ENCODE results near the gene BMERB1.

The BMERB1 gene

DNA sequence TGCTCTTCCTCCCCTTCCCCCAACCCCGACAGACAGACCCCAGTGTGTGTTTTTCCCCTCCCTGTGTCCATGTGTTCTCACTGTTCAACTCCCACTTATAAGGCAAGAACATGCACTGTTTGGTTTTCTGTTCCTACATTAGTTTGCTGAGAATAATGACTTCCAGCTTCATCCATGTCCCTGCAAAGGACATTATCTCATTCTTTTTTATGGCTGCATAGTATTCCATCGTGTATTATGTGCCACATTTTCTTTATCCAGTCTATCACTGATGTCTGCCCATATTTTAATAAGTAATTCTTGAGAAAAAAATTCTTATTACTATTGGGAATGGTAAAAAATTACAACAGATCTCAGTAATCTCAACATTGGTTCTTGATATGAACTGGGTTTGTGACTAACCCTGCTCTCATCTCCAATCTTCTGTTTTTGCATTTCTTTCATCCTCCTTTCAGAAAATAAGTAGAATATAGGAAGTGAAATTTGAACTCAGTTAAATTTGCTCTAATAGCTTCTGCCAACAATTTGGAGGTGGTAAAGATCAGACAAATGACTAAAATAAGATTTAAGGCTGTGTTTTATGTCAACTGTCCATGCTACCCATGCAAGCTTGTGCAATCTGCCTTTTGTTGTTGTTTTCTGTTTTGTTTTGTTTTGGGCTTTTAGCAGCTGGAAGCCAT lies 197.5 kb downstream of the BMERB1 start:
- no peak for TF ChIP-seq GATA3 (IDR thresholded peaks at IDR 0.05; ENCODE audit: low read depth, low read length)
- TF ChIP-seq GATA2 (IDR thresholded peaks at IDR 0.05; ENCODE audit: low read depth, low read length), result no peak

DNA sequence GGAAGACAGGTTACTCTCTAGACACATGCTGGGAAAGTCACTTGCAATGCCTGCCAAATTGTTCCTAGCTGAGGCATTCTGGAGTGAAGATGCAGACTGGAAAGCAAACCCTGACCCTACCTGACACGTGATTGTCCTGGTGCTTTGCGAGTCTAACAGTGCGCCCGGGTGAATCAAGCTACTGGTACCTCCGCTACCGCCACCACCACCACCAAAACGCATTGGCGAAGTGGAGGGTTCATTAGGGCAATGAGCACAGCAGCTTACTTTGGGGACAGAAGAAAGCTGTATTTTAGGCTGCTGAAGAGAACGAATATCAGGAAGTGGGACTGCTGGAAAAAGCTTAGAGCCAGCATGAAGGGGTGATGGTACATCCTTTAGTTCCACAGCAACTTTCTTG lies 201.5 kb downstream of the BMERB1 start:
- TF ChIP-seq GATA2 (IDR thresholded peaks at IDR 0.05; ENCODE audit: low read depth, low read length) (no peak), GATA3 (IDR thresholded peaks at IDR 0.05; ENCODE audit: low read depth, low read length) (no peak)

DNA sequence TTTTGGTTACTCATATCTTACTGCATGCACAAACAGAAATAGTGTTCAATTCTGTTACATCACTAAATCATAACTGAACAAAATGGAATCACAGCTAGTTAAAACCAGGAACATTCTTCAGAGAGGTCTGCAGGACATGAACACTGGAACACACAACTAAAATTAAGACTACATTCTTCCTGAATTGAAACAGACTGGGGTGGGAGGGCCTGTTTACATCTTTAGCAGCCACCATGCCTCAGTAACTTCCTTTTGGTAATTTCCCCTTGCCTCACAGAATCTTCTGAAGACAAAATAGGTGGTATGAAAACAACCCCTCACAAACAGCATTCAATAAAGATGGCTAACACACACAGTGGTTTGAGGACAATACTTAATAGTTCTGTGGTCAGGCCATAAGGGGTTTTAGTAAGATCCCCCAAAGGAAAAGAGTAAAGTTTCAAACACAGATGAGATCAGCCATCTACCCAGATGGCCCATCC lies 202.0 kb downstream of the BMERB1 start:
- no peak for TF ChIP-seq GATA2 (IDR thresholded peaks at IDR 0.05; ENCODE audit: low read depth, low read length)
- TF ChIP-seq GATA3 (IDR thresholded peaks at IDR 0.05; ENCODE audit: low read depth, low read length), result no peak

Data from SH-SY5Y (cell line).